CD4-positive, alpha-beta T cell treated with Interleukin-4 for 4 hours (primary cell): ENCODE results near the gene HLA-DRA.

Experiments used
- DNase-seq: peaks from one replicate; pipeline ENCODE4 v3.0.0-alpha.2; 2020

HLA-DRA gene

GRCh38 chr6:32483968-32484613, 44.4 kb downstream of the HLA-DRA start:
- DNase-seq, result no peak

- DNase-seq, result no peak
Measured at GRCh38 chr6:32484614-32484998, 44.9 kb downstream of the HLA-DRA start.

- DNase-seq, result no peak
Measured at GRCh38 chr6:32488083-32488482, 48.4 kb downstream of the HLA-DRA start.

GRCh38 chr6:32491700-32492099, 52.0 kb downstream of the HLA-DRA start:
- no peak for DNase-seq

- no peak for DNase-seq
Measured at GRCh38 chr6:32492351-32492750, 52.7 kb downstream of the HLA-DRA start.
